Stimulated activated CD8-positive, alpha-beta memory T cell treated with anti-CD3 and anti-CD28 coated beads, Interleukin-15, amount 100 ng/mL, for 24 hours (primary cell): ENCODE data around the gene FADS6.
A peak's percentile ranks its signal among the peaks of the same experiment; 100 is the strongest.

ENCODE experiments used
- DNase-seq: peaks from one replicate; pipeline ENCODE4 v3.0.0-alpha.2; 2020; ENCODE audit warnings: low read depth

Gene FADS6, protein sequence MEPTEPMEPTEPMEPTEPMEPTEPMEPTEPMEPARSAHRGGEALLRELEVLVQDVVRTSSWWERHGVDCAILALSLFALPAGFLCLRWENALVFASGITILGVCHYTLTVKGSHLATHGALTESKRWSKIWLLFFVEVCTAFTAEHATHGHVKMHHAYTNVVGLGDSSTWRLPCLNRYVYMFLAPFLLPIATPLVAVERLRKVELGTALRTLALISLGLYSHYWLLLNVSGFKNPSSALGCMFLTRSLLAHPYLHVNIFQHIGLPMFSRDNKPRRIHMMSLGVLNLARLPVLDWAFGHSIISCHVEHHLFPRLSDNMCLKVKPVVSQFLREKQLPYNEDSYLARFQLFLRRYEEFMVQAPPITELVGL

DNA sequence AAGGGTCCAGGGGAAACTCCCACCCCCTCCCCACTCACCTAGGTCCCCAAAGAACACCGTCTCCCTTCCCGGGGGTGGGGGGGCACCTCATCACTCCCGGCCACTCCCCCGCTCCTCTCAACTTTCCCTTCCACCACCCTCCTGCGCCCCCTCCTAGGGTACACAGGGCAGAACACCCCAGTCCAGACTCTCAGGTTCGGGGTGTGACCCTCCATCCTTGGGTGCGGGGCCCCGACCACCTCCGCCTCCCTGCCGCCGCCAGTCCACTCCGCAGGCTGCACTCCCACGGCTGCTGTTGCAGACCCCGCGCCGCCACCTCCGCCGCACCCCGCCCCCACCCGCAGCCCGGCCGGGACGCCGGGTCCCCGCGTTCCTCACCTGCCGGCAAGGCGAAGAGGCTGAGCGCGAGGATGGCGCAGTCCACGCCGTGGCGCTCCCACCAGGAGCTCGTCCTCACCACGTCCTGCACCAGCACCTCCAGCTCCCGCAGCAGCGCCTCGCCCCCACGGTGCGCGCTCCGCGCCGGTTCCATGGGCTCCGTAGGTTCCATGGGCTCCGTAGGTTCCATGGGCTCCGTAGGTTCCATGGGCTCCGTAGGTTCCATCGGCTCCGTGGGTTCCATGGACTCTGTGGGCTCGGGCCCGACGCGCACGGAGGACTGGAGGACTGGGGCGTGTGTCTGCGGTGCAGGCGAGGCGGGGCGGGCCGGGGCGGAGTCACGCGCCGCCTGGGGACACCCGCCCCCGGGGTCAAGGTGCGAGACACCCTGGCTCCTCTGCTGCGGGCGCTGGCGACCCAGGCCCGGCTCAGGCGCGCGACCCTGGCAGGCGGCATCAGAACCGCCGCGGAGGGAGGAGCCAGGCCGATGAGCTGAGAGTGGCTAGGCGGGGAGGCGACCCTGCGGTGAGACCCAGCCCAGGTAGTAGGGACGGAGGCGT lies at the start of gene FADS6:
TSS of gene FADS6 (minus strand) at position 660 of the 938 bp plus-strand sequence. CDS start at position 622, 38 bp downstream.
- DNase-seq = no peak

- DNase-seq = no peak
These were observed 47.8 kb upstream of the FADS6 start for GRCh38 chr17:74941128-74941725.

GRCh38 chr17:74939534-74939933 lies 46.1 kb upstream of the FADS6 start:
- no peak for DNase-seq

- no peak for DNase-seq
These were observed 44.9 kb upstream of the FADS6 start for GRCh38 chr17:74938194-74938950.

- no peak for DNase-seq
These were observed 43.9 kb upstream of the FADS6 start for GRCh38 chr17:74937064-74938051.

GRCh38 chr17:74936470-74936799 lies 43.0 kb upstream of the FADS6 start:
- DNase-seq = no peak

DNA sequence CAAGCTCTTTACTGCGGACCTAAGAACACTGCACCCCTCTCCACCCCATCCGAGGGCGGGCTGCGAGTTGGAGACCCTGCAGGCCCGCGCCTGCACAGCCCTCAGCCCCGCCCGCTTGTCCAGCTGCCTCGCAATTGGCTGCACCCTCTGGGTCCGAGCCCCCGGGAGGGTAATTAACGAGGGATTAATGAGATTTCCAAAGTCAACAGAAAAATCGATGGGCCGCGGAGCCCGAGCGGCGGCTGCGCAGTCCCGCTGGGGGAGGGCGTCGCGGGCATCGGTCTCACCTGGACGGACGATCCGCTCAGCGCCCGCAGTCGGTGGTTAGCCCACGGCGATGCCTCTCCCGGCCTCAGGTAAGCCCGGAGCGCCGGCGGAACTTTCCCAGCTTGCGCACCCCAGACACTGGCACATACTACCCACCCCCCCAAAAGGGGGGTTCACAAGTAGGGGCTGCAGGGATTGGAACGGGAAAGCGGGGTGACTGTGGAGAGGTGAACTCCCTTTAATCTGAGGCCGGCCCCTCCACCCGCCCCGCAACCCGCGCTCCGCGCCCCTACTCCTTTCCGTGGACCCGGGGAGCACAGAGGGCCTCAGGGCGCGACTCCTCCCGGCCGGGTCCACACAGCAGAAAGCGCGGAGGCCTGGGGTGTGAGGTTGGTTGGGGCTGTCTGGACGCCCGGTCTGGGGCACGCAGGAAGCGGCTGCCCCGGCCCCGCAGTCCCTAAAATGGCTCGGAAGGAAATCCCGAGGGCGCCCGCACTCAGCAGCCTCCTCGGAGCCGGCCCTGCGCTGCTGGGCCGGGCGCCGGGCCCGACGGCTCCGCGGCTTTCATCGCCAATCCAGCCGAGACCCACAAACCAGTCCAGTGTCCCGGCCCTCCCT lies 42.4 kb upstream of the FADS6 start, which contains the start of gene OTOP3:
TSS of gene OTOP3 (plus strand) at position 314 of the 885 bp plus-strand sequence. CDS start at position 338, 24 bp downstream.
- no peak for DNase-seq

DNA sequence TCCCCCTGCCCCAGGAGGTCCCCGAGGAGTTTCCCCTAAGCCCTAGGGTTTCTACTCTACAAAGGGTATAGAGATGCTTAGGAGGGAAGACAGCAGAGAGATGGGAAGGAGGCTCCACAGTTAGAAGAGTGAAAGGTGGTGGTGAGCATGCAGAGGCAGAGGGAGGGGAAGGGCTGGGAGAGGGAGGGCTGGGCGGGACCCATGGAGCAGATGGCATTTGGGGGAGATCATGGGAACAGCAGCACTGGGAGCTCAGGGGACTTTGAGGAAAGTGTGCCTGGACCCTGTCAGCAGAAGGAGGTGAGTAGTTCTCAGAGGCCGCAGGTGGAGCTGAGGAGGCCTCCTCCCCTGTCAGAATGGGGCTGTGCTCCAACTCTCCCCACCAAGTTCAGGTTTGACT lies 41.6 kb upstream of the FADS6 start:
- no peak for DNase-seq

DNA sequence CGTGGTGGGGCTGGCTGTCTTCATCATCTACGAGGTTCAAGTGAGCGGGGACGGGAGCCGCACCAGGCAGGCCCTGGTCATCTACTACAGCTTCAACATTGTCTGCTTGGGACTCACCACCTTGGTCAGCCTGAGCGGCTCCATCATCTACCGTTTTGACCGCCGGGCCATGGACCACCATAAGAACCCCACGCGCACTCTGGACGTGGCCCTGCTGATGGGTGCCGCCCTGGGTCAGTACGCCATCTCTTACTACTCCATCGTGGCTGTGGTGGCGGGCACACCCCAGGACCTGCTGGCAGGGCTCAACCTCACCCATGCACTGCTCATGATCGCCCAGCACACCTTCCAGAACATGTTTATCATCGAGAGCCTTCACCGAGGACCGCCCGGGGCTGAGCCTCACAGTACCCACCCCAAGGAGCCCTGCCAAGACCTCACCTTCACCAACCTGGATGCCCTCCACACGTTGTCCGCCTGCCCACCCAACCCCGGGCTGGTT lies 37.2 kb upstream of the FADS6 start:
- no peak for DNase-seq

- DNase-seq = no peak
These were observed 35.4 kb upstream of the FADS6 start for GRCh38 chr17:74928786-74929185.

- DNase-seq = no peak
These were observed 31.8 kb upstream of the FADS6 start for GRCh38 chr17:74925242-74925641.

DNA sequence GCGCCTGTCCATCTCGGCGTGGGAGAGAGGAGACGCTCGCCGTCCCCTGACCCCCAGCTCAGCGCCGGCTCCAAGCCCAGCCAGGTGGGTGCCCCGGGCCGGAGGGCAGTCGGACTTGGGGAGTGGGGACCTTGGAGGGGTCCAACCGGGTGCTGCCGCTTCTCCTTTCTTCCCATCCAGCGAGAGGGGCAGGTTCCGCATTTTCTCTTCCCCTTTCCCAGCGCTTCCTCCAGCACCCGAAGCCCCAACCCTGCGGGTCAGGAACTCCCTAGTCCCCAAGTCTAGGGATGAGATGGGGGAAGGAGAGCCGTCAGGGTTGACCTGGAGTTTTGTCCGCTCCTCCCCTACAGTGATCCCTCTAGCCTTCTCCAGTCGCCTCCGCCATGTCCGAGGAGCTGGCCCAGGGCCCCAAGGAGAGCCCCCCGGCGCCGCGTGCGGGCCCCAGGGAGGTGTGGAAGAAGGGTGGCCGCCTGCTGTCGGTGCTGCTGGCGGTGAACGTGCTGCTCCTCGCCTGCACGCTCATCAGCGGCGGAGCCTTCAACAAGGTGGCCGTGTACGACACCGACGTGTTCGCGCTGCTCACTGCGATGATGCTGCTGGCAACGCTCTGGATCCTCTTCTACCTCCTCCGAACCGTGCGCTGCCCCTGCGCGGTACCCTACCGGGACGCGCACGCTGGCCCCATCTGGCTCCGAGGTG lies 31.0 kb upstream of the FADS6 start, which contains the start of gene OTOP2:
TSS of gene OTOP2 (plus strand) at position 24 of the 699 bp plus-strand sequence. CDS start at position 384, 360 bp downstream.
- DNase-seq = no peak

GRCh38 chr17:74923538-74924249 lies 30.3 kb upstream of the FADS6 start:
- DNase-seq = peak; percentile 66

- DNase-seq = no peak
These were observed 29.5 kb upstream of the FADS6 start, which contains the start of gene USH1G for GRCh38 chr17:74922694-74923537. USH1G (minus strand) TSS chr17:74923255; CDS start chr17:74923073, 182 bp downstream.

DNA sequence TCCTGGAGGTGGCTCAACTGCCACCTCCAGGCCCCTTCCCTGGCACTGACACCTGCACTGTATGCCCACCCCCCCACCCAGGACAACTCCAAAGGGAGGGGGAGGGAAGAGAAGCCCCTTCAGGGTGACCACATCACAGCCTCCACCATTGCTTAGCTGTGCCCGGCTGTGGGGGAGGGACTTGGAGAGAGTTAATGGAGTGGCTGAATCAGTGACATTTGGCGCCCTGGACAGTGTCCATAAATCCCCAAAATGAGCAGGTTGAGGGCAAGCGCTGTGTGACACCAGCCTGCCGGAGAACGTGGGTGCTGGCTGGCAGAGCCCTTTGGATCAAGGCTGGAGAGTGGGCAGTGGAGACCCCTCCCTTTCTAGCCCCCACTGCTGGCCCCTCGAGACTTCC lies 28.7 kb upstream of the FADS6 start:
- DNase-seq = no peak

- no peak for DNase-seq
These were observed 28.3 kb upstream of the FADS6 start for GRCh38 chr17:74921769-74922168.
